ENCODE measurements around the gene PAPSS2.

GRCh38 chr10:87691506-87692070 lies 31.9 kb downstream of the PAPSS2 start:
- TF ChIP-seq CTCF (IDR thresholded peaks at IDR 0.05 in 8 of 11, conservative IDR thresholded peaks at IDR 0.05 in 3 of 11) (no peak), POLR2A (IDR thresholded peaks at IDR 0.05) (no peak)

All from spleen (tissue), 7 donors.